Loucy (cell line): ENCODE results near the gene ACOXL.

ENCODE experiments used
- EZH2phosphoT487 ChIP-seq: fragments of 200-600 bp; IDR thresholded peaks from 2 replicates; pipeline ENCODE4 v1.6.1; 2018; ENCODE audit warnings: antibody characterized with exemption, mild to moderate bottlenecking, moderate library complexity, borderline replicate concordance
- TF ChIP-seq, protein P1 (sequence below): fragments of 200-600 bp; sonication (generic); conservative IDR thresholded peaks from 2 replicates; pipeline ENCODE4 v1.5.1; 2014; ENCODE audit warnings: mild to moderate bottlenecking, antibody characterized with exemption, low read length

DNA sequence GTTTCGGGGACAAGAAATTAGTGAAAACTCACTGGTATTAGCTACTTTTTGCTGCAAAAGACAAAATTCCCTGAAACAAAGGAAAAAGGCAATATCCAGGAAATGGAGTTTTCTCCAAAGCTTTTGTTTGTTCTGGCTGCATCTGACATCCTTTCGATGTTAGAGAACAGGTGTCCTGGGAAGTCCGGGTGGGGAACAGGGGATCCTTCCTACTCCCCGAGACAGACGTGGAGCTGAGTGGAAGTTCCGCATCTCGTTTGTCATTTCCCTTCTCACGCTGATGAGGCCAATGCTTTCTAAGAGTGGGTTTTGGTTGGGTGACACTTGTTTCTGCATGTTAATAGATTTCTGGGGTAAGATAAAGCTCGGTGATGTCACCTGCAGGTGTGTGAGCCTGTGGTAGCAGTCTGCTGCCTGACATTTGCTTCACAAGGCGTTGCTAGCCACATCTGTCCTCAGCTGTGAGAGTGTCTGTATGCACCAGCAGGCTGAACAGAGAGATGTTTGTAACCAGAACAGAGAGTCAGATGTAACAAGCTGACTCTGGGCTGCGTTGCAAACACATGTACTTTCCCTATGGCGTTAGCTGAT is 125.9 kb downstream of the ACOXL start:
- TF ChIP-seq, protein P1, sequence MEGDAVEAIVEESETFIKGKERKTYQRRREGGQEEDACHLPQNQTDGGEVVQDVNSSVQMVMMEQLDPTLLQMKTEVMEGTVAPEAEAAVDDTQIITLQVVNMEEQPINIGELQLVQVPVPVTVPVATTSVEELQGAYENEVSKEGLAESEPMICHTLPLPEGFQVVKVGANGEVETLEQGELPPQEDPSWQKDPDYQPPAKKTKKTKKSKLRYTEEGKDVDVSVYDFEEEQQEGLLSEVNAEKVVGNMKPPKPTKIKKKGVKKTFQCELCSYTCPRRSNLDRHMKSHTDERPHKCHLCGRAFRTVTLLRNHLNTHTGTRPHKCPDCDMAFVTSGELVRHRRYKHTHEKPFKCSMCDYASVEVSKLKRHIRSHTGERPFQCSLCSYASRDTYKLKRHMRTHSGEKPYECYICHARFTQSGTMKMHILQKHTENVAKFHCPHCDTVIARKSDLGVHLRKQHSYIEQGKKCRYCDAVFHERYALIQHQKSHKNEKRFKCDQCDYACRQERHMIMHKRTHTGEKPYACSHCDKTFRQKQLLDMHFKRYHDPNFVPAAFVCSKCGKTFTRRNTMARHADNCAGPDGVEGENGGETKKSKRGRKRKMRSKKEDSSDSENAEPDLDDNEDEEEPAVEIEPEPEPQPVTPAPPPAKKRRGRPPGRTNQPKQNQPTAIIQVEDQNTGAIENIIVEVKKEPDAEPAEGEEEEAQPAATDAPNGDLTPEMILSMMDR: no peak
- TF ChIP-seq EZH2phosphoT487: no peak
